GM23248 (cell line): ENCODE results near the gene REC114. TPM values are rescaled to one million over a fixed set of nuclear protein-coding genes. Genes with fewer than 3 reads are reported as not detected.

Experiments used
- DNase-seq: peaks from one replicate; pipeline ENCODE4 v3.0.0-alpha.2; 2015
- H2AFZ ChIP-seq: fragments of 200-600 bp; sonication (generic); 2 replicates; pipeline ENCODE4 v1.6.1; 2016; ENCODE audit warnings: antibody characterized with exemption
- H3F3A ChIP-seq: fragments of 200-600 bp; sonication (generic); 2 replicates; pipeline ENCODE4 v1.6.1; 2016; ENCODE audit warnings: mild to moderate bottlenecking, antibody characterized with exemption, mixed run types; ENCODE audit not compliant: insufficient read depth
- H3K27ac ChIP-seq: fragments of 200-600 bp; sonication (generic); 2 replicates; pipeline ENCODE4 v1.5.1; 2016; ENCODE audit warnings: mild to moderate bottlenecking
- H3K27me3 ChIP-seq: fragments of 200-600 bp; sonication (generic); replicated peaks from 2 replicates; pipeline ENCODE4 v1.6.1; 2016; ENCODE audit warnings: mild to moderate bottlenecking; ENCODE audit not compliant: insufficient read depth
- H3K36me3 ChIP-seq: fragments of 200-600 bp; sonication (generic); 2 replicates; pipeline ENCODE4 v1.6.1; 2016; ENCODE audit warnings: low read depth, mild to moderate bottlenecking
- H3K4me1 ChIP-seq: fragments of 200-600 bp; sonication (generic); 2 replicates; pipeline ENCODE4 v1.6.1; 2016; ENCODE audit warnings: mild to moderate bottlenecking; ENCODE audit not compliant: insufficient read depth
- H3K4me2 ChIP-seq: fragments of 200-600 bp; sonication (generic); one replicate; pipeline ENCODE4 v1.6.1; 2016; ENCODE audit warnings: mild to moderate bottlenecking; ENCODE audit not compliant: unreplicated experiment
- H3K4me3 ChIP-seq: fragments of 200-600 bp; sonication (generic); 2 replicates; pipeline ENCODE4 v1.5.1; 2016; ENCODE audit warnings: mild to moderate bottlenecking
- H3K79me2 ChIP-seq: fragments of 200-600 bp; sonication (generic); 2 replicates; pipeline ENCODE4 v1.6.1; 2016; ENCODE audit warnings: mild to moderate bottlenecking; ENCODE audit not compliant: insufficient read depth
- H3K9ac ChIP-seq: fragments of 200-600 bp; sonication (generic); 2 replicates; pipeline ENCODE4 v1.6.1; 2016; ENCODE audit warnings: mild to moderate bottlenecking
- H3K9me2 ChIP-seq: fragments of 200-600 bp; sonication (generic); 2 replicates; pipeline ENCODE4 v1.6.1; 2016; ENCODE audit warnings: mixed run types, mild to moderate bottlenecking, moderate library complexity; ENCODE audit not compliant: insufficient read depth
- H3K9me3 ChIP-seq: fragments of 200-600 bp; sonication (generic); one replicate; pipeline ENCODE4 v1.6.1; 2017; ENCODE audit warnings: low read depth
- H4K20me1 ChIP-seq: fragments of 200-600 bp; sonication (generic); 2 replicates; pipeline ENCODE4 v1.6.0; 2016; ENCODE audit not compliant: insufficient read depth
- EZH2 ChIP-seq: fragments of 200-600 bp; sonication (generic); IDR thresholded peaks from 2 replicates; pipeline ENCODE4 v1.6.1; 2018; ENCODE audit warnings: antibody characterized with exemption, mild to moderate bottlenecking; ENCODE audit not compliant: insufficient read depth, poor library complexity, severe bottlenecking
- EZH2phosphoT487 ChIP-seq: fragments of 200-600 bp; sonication (generic); IDR thresholded peaks from 2 replicates; pipeline ENCODE4 v1.6.1; 2018; ENCODE audit warnings: antibody characterized with exemption, moderate library complexity, mild to moderate bottlenecking, low read depth; ENCODE audit not compliant: insufficient read depth
- WGBS, 2 experiments: methylation state at CpG; one replicate each; pipeline ENCODE4 v1.1.6; 2015 to 2017; ENCODE audit warnings: low lambda C conversion rate in 2 of 2, low coverage in 1 of 2; ENCODE audit errors: missing lambda C conversion rate in 2 of 2; 5-methylcytosine and 5-hydroxymethylcytosine counted together
- in situ Hi-C: fragments of 300-500 bp; cut with MboI; formaldehyde crosslinking; loops from 2 replicates; pipeline ENCODE4 v1.15.0; 2020
- polyA plus RNA-seq: library from polyadenylated mRNA; unstranded; fragments of >200 nt; fragmentation: Nextera tagmentation; extraction: Ambion mirVana; gene quantifications from 2 replicates; pipeline ENCODE4 v1.2.1, GENCODE V29; 2016
- total RNA-seq: library from RNA; depleted of rRNA; stranded (reverse); fragments of >200 nt; shearing (Covaris generic); gene quantifications from 2 replicates; pipeline ENCODE4 v1.2.3, GENCODE V29; 2014

REC114 gene
- total and polyA plus RNA-seq, 2 experiments from 2014 or later: not detected

GRCh38 chr15:73601451-73602445, 158.8 kb downstream of the REC114 start:
- H3K4me2 ChIP-seq: peak overlapping the region; percentile 71
- WGBS, 2 experiments: 14 to 20% methylated on average over 7 of the region's 7 CpGs
- peak; percentile 70 for DNase-seq

GRCh38 chr15:73602446-73602843, 159.5 kb downstream of the REC114 start:
- H3K9ac ChIP-seq: peak overlapping the region; percentile 20; the same call in 1 of the 2 replicates
- H3K4me1 ChIP-seq: peaks cover 58% of the 10 kb centered on the region
- H3K4me2 ChIP-seq: peak overlapping the region; percentile 71
- H3K79me2 ChIP-seq: peaks cover 100% of the 10 kb centered on the region
- no peak overlapping the region for H2AFZ ChIP-seq
- TF ChIP-seq EZH2phosphoT487 (no peak), EZH2 (no peak)
- peaks cover 51% of the 10 kb centered on the region for H3F3A ChIP-seq
- H3K27me3 ChIP-seq: no peaks in the 10 kb centered on the region
- in situ Hi-C loops: no loop called here
- H3K9me3 ChIP-seq: no peaks in the 10 kb centered on the region
- 0 out of 2 replicates have a peak, but pooled peaks cover 5% of the 10 kb centered on the region for H3K36me3 ChIP-seq
- no peak for DNase-seq
- WGBS, 2 experiments: 0 to 6% methylated on average over 1 of the region's 1 CpG
- H3K27ac ChIP-seq: peak overlapping the region; percentile 75
- H4K20me1 ChIP-seq: peaks cover 6% of the 10 kb centered on the region; the same call in 1 of the 2 replicates
- H3K9me2 ChIP-seq: no peaks in the 10 kb centered on the region
- 0 out of 2 replicates have a peak overlapping the region, but pooled peaks have one; percentile 4 for H3K4me3 ChIP-seq

More at GRCh38 chr15:73601451-73602445, 158.8 kb downstream of the REC114 start:
- Histone ChIP-seq H3K27me3 (no peaks in the 10 kb centered on the region), H3K9me2 (no peaks in the 10 kb centered on the region), H4K20me1 (peaks cover 6% of the 10 kb centered on the region; the same call in 1 of the 2 replicates), H3K4me3 (peak overlapping the region; percentile 32; the same call in 1 of the 2 replicates), H3K9ac (peak overlapping the region; percentile 20; the same call in 1 of the 2 replicates), H2AFZ (no peak overlapping the region), H3K9me3 (no peaks in the 10 kb centered on the region), H3K79me2 (peaks cover 100% of the 10 kb centered on the region), H3K36me3 (0 out of 2 replicates have a peak, but pooled peaks cover 5% of the 10 kb centered on the region), H3K27ac (peak overlapping the region; percentile 75), H3F3A (peaks cover 47% of the 10 kb centered on the region), H3K4me1 (peaks cover 55% of the 10 kb centered on the region)
- TF ChIP-seq EZH2phosphoT487 (no peak), EZH2 (no peak)
- in situ Hi-C loops: no loop called here

- peaks cover 51% of the 10 kb centered on the region for H3F3A ChIP-seq
- H3K4me1 ChIP-seq: peaks cover 60% of the 10 kb centered on the region
- no peak for DNase-seq
- H3K27me3 ChIP-seq: no peaks in the 10 kb centered on the region
- H3K79me2 ChIP-seq: peaks cover 100% of the 10 kb centered on the region
- H3K4me3 ChIP-seq: no peak overlapping the region
- 75 to 76% methylated on average over 2 of the region's 2 CpGs for WGBS, 2 experiments
- H3K9ac ChIP-seq: no peak overlapping the region
- no peak overlapping the region for H3K4me2 ChIP-seq
- 0 out of 2 replicates have a peak, but pooled peaks cover 5% of the 10 kb centered on the region for H3K36me3 ChIP-seq
- no peaks in the 10 kb centered on the region for H3K9me2 ChIP-seq
- in situ Hi-C loops: no loop called here
- peaks cover 11% of the 10 kb centered on the region for H4K20me1 ChIP-seq
- H3K9me3 ChIP-seq: no peaks in the 10 kb centered on the region
- H2AFZ ChIP-seq: no peak overlapping the region
- TF ChIP-seq EZH2phosphoT487 (no peak), EZH2 (no peak)
- H3K27ac ChIP-seq: no peak overlapping the region
Measured at GRCh38 chr15:73602992-73603391, 160.0 kb downstream of the REC114 start.

GRCh38 chr15:73604477-73604876, 161.5 kb downstream of the REC114 start:
- H3K9me2 ChIP-seq: no peaks in the 10 kb centered on the region
- H3K27me3 ChIP-seq: no peaks in the 10 kb centered on the region
- TF ChIP-seq EZH2: no peak
- no peak for TF ChIP-seq EZH2phosphoT487
- peaks cover 51% of the 10 kb centered on the region for H3F3A ChIP-seq
- no peak overlapping the region for H3K4me3 ChIP-seq
- 0 out of 2 replicates have a peak, but pooled peaks cover 5% of the 10 kb centered on the region for H3K36me3 ChIP-seq
- H3K27ac ChIP-seq: no peak overlapping the region
- in situ Hi-C loops: no loop called here
- no peak overlapping the region for H3K9ac ChIP-seq
- peaks cover 98% of the 10 kb centered on the region for H3K79me2 ChIP-seq
- DNase-seq: no peak
- H3K9me3 ChIP-seq: no peaks in the 10 kb centered on the region
- H4K20me1 ChIP-seq: peaks cover 14% of the 10 kb centered on the region
- 91 to 97% methylated on average over 1 of the region's 1 CpG for WGBS, 2 experiments
- H2AFZ ChIP-seq: no peak overlapping the region
- H3K4me2 ChIP-seq: no peak overlapping the region
- H3K4me1 ChIP-seq: peaks cover 61% of the 10 kb centered on the region
